Right atrium auricular region (tissue), 2 donors: Measurements from ENCODE around the gene POC1A. TPM values are rescaled to one million over a fixed set of nuclear protein-coding genes. Genes with fewer than 3 reads are reported as not detected.

Experiments
- DNase-seq: peaks from one replicate; pipeline ENCODE4 v3.0.0-alpha.2; 2019; ENCODE audit warnings: low spot score
- H3K27ac ChIP-seq, 2 donors: fragments of 200-600 bp; sonication (generic); 1 replicate in 1 of 2; 2 replicates in 1 of 2; pipeline ENCODE4 v1.5.1; 2016 to 2019
- H3K27me3 ChIP-seq, 2 donors: fragments of 200-600 bp; sonication (generic); one replicate each; pipeline versions ENCODE4 v1.5.1 to v1.6.0; 2017 to 2019
- H3K36me3 ChIP-seq: fragments of 200-600 bp; sonication (generic); one replicate; pipeline ENCODE4 v1.5.1; 2016
- H3K4me1 ChIP-seq, 2 donors: fragments of 200-600 bp; sonication (generic); one replicate each; pipeline versions ENCODE4 v1.5.1 to v1.6.0; 2017 to 2019
- H3K4me3 ChIP-seq, 2 donors: fragments of 200-600 bp; sonication (generic); 1 replicate in 1 of 2; 2 replicates in 1 of 2; pipeline ENCODE4 v1.5.1; 2017 to 2019; ENCODE audit warnings: mild to moderate bottlenecking in 1 of 2, moderate library complexity in 1 of 2
- H3K9me3 ChIP-seq, 2 donors: fragments of 200-600 bp; sonication (generic); one replicate each; pipeline ENCODE4 v1.5.1; 2019
- CTCF ChIP-seq, 2 donors: fragments of 200-600 bp; sonication (generic); IDR thresholded peaks; one replicate each; pipeline ENCODE4 v1.5.1; 2019; ENCODE audit warnings: antibody characterized with exemption in 2 of 2
- total RNA-seq, 2 donors: library from RNA; depleted of rRNA; stranded (reverse); fragments of >200 nt; gene quantifications; one replicate each; pipeline ENCODE4 v1.1.0, GENCODE V29; 2016

Gene POC1A
- total RNA-seq, 2 donors from 2014 or later = 0.47 to 0.78 TPM

GRCh38 chr3:52144796-52145735 lies 9.2 kb downstream of the POC1A start:
- TF ChIP-seq CTCF (IDR thresholded peaks at IDR 0.05) = no peak
- H3K4me3 ChIP-seq = no peak overlapping the region
- no peaks in the 10 kb centered on the region for H3K36me3 ChIP-seq
- peaks cover 0 to 11% of the 10 kb centered on the region in 2 donors for H3K4me1 ChIP-seq
- H3K27ac ChIP-seq = no peak overlapping the region
- H3K27me3 ChIP-seq = no peaks in the 10 kb centered on the region
- no peaks in the 10 kb centered on the region for H3K9me3 ChIP-seq
- no peak for DNase-seq

- DNase-seq = peak; percentile 89
- peak; percentile 96 to 99 for TF ChIP-seq CTCF (IDR thresholded peaks at IDR 0.05)
- H3K9me3 ChIP-seq = no peaks in the 10 kb centered on the region
- no peaks in the 10 kb centered on the region for H3K36me3 ChIP-seq
- H3K4me3 ChIP-seq = no peak overlapping the region
- no peaks in the 10 kb centered on the region for H3K27me3 ChIP-seq
- peaks cover 0 to 19% of the 10 kb centered on the region in 2 donors for H3K4me1 ChIP-seq
- H3K27ac ChIP-seq = peak overlapping the region in 1 of 2 donors; percentile 27
These were observed 10.0 kb downstream of the POC1A start for GRCh38 chr3:52144034-52144795.

GRCh38 chr3:52143616-52144015 lies 10.6 kb downstream of the POC1A start:
- Histone ChIP-seq H3K36me3 (no peaks in the 10 kb centered on the region), H3K9me3 (no peaks in the 10 kb centered on the region), H3K27ac (peak overlapping the region in 1 of 2 donors; percentile 27), H3K27me3 (no peaks in the 10 kb centered on the region), H3K4me3 (no peak overlapping the region), H3K4me1 (peaks cover 0 to 19% of the 10 kb centered on the region in 2 donors)
- no peak for TF ChIP-seq CTCF (IDR thresholded peaks at IDR 0.05)
- DNase-seq = no peak

GRCh38 chr3:52143156-52143555 lies 11.1 kb downstream of the POC1A start:
- H3K27me3 ChIP-seq = no peaks in the 10 kb centered on the region
- no peak overlapping the region for H3K27ac ChIP-seq
- no peak for TF ChIP-seq CTCF (IDR thresholded peaks at IDR 0.05)
- H3K4me1 ChIP-seq = peaks cover 0 to 19% of the 10 kb centered on the region in 2 donors
- H3K36me3 ChIP-seq = no peaks in the 10 kb centered on the region
- no peaks in the 10 kb centered on the region for H3K9me3 ChIP-seq
- H3K4me3 ChIP-seq = no peak overlapping the region
- DNase-seq = no peak

GRCh38 chr3:52141751-52142150 lies 12.5 kb downstream of the POC1A start:
- no peak for TF ChIP-seq CTCF (IDR thresholded peaks at IDR 0.05)
- H3K9me3 ChIP-seq = no peaks in the 10 kb centered on the region
- H3K4me1 ChIP-seq = peaks cover 0 to 19% of the 10 kb centered on the region in 2 donors
- no peaks in the 10 kb centered on the region for H3K36me3 ChIP-seq
- no peak overlapping the region for H3K27ac ChIP-seq
- H3K27me3 ChIP-seq = no peaks in the 10 kb centered on the region
- no peak overlapping the region for H3K4me3 ChIP-seq
- DNase-seq = no peak
